IgD-negative memory B cell (primary cell): Measurements from ENCODE around the gene SURF6. TPM values are rescaled to one million over a fixed set of nuclear protein-coding genes. Genes with fewer than 3 reads are reported as not detected.
"Not testable (repeated sequence)": the region's sequence is repeated elsewhere in the genome, so short reads cannot be mapped to it uniquely, and the experiment has no call there.

Source experiments
- H3K27ac Mint-ChIP-seq, 3 donors: one replicate each; pipeline ENCODE4 v1.8.0; 2020 to 2022; ENCODE audit warnings: mild to moderate bottlenecking in 3 of 3, mixed read lengths in 3 of 3, moderate library complexity in 1 of 3
- H3K27me3 Mint-ChIP-seq: one replicate; pipeline ENCODE4 v1.8.0; 2021; ENCODE audit warnings: mixed read lengths
- H3K36me3 Mint-ChIP-seq: one replicate; pipeline ENCODE4 v1.8.0; 2020; ENCODE audit warnings: mild to moderate bottlenecking, mixed read lengths
- H3K4me1 Mint-ChIP-seq, 3 donors: one replicate each; pipeline ENCODE4 v1.8.0; 2020 to 2022; ENCODE audit warnings: mixed read lengths in 3 of 3, mild to moderate bottlenecking in 1 of 3
- H3K4me3 Mint-ChIP-seq, 4 donors: one replicate each; pipeline ENCODE4 v1.8.0; 2020 to 2022; ENCODE audit warnings: mild to moderate bottlenecking in 4 of 4, mixed read lengths in 4 of 4, moderate library complexity in 3 of 4
- H3K9me3 Mint-ChIP-seq, 3 donors: one replicate each; pipeline ENCODE4 v1.8.0; 2020 to 2021; ENCODE audit warnings: mixed read lengths in 3 of 3, mild to moderate bottlenecking in 1 of 3
- polyA plus RNA-seq: library from polyadenylated mRNA; unstranded; fragments of 300-500 nt; fragmentation: Illumina TruSeq; gene quantifications from one replicate; pipeline ENCODE4 v1.2.3, GENCODE V29; 2021

Gene SURF6
- polyA plus RNA-seq, 1 donor from 2014 or later, result 13.4 TPM

GRCh38 chr9:133307301-133307700 lies 28.7 kb downstream of the SURF6 start:
- Mint-ChIP-seq H3K27ac (peak overlapping the region in 1 of 3 donors; percentile 33), H3K9me3 (no peaks in the 10 kb centered on the region), H3K4me3 (no peak overlapping the region), H3K4me1 (no peaks in the 10 kb centered on the region), H3K36me3 (no peaks in the 10 kb centered on the region), H3K27me3 (peaks cover 20% of the 10 kb centered on the region)

- H3K4me1 Mint-ChIP-seq, result no peaks in the 10 kb centered on the region
- H3K27me3 Mint-ChIP-seq, result peaks cover 20% of the 10 kb centered on the region
- no peaks in the 10 kb centered on the region for H3K36me3 Mint-ChIP-seq
- H3K4me3 Mint-ChIP-seq, result no peak overlapping the region
- no peak overlapping the region for H3K27ac Mint-ChIP-seq
- no peaks in the 10 kb centered on the region for H3K9me3 Mint-ChIP-seq
Observed at GRCh38 chr9:133306242-133307204, 29.5 kb downstream of the SURF6 start.

GRCh38 chr9:133305731-133306130 lies 30.3 kb downstream of the SURF6 start:
- Mint-ChIP-seq H3K4me3 (no peak overlapping the region), H3K9me3 (no peaks in the 10 kb centered on the region), H3K36me3 (no peaks in the 10 kb centered on the region), H3K27ac (no peak overlapping the region), H3K27me3 (peaks cover 20% of the 10 kb centered on the region), H3K4me1 (no peaks in the 10 kb centered on the region)

GRCh38 chr9:133304477-133305377 lies 31.3 kb downstream of the SURF6 start:
- no peaks in the 10 kb centered on the region for H3K4me1 Mint-ChIP-seq

GRCh38 chr9:133304158-133304470 lies 31.9 kb downstream of the SURF6 start:
- H3K4me1 Mint-ChIP-seq, result no peaks in the 10 kb centered on the region
- no peaks in the 10 kb centered on the region for H3K36me3 Mint-ChIP-seq
- peaks cover 13% of the 10 kb centered on the region for H3K27me3 Mint-ChIP-seq
- H3K9me3 Mint-ChIP-seq, result no peaks in the 10 kb centered on the region
- no peak overlapping the region for H3K4me3 Mint-ChIP-seq
- H3K27ac Mint-ChIP-seq, result no peak overlapping the region

More at GRCh38 chr9:133304477-133305377, 31.3 kb downstream of the SURF6 start:
- peaks cover 17% of the 10 kb centered on the region for H3K27me3 Mint-ChIP-seq
- H3K9me3 Mint-ChIP-seq, result no peaks in the 10 kb centered on the region
- peak overlapping the region in 1 of 4 donors; percentile 33 for H3K4me3 Mint-ChIP-seq
- no peak overlapping the region for H3K27ac Mint-ChIP-seq
- no peaks in the 10 kb centered on the region for H3K36me3 Mint-ChIP-seq

GRCh38 chr9:133303266-133304157 lies 32.5 kb downstream of the SURF6 start:
- Mint-ChIP-seq H3K27ac (no peak overlapping the region), H3K36me3 (no peaks in the 10 kb centered on the region), H3K4me3 (no peak overlapping the region), H3K4me1 (no peaks in the 10 kb centered on the region), H3K27me3 (peaks cover 13% of the 10 kb centered on the region), H3K9me3 (no peaks in the 10 kb centered on the region)

- Mint-ChIP-seq H3K36me3 (no peaks in the 10 kb centered on the region), H3K27ac (no peak overlapping the region), H3K4me3 (no peak overlapping the region), H3K4me1 (no peaks in the 10 kb centered on the region), H3K27me3 (peaks cover 7% of the 10 kb centered on the region), H3K9me3 (no peaks in the 10 kb centered on the region)
Observed at GRCh38 chr9:133301253-133302230, 34.4 kb downstream of the SURF6 start.

- H3K27me3 Mint-ChIP-seq, H3K36me3 Mint-ChIP-seq, H3K27ac Mint-ChIP-seq, H3K4me3 Mint-ChIP-seq, H3K4me1 Mint-ChIP-seq, H3K9me3 Mint-ChIP-seq: not testable (repeated sequence)
Observed at GRCh38 chr9:133299996-133300395, 36.0 kb downstream of the SURF6 start.

GRCh38 chr9:133294257-133294656 lies 41.7 kb downstream of the SURF6 start:
- Mint-ChIP-seq H3K9me3 (peaks cover 9 to 30% (median 27%) of the 10 kb centered on the region in 3 donors), H3K36me3 (no peaks in the 10 kb centered on the region), H3K4me3 (no peak overlapping the region), H3K27me3 (peaks cover 19% of the 10 kb centered on the region), H3K27ac (no peak overlapping the region), H3K4me1 (no peaks in the 10 kb centered on the region)

- H3K9me3 Mint-ChIP-seq, result peaks cover 10 to 38% (median 32%) of the 10 kb centered on the region in 3 donors
- no peak overlapping the region for H3K27ac Mint-ChIP-seq
- H3K36me3 Mint-ChIP-seq, result no peaks in the 10 kb centered on the region
- H3K4me1 Mint-ChIP-seq, result no peaks in the 10 kb centered on the region
- peak overlapping the region in 1 of 4 donors; percentile 37 for H3K4me3 Mint-ChIP-seq
- H3K27me3 Mint-ChIP-seq, result peaks cover 18% of the 10 kb centered on the region
Observed at GRCh38 chr9:133290751-133291302, 45.2 kb downstream of the SURF6 start.

GRCh38 chr9:133286523-133286922 lies 49.5 kb downstream of the SURF6 start:
- Mint-ChIP-seq H3K27me3 (peaks cover 2% of the 10 kb centered on the region), H3K27ac (no peak overlapping the region), H3K9me3 (peaks cover 8 to 25% (median 21%) of the 10 kb centered on the region in 3 donors), H3K36me3 (no peaks in the 10 kb centered on the region), H3K4me3 (peak overlapping the region in 1 of 4 donors; percentile 77), H3K4me1 (no peaks in the 10 kb centered on the region)

- peaks cover 2% of the 10 kb centered on the region for H3K27me3 Mint-ChIP-seq
- H3K9me3 Mint-ChIP-seq, result peaks cover 3 to 15% (median 12%) of the 10 kb centered on the region in 3 donors
- H3K27ac Mint-ChIP-seq, result no peak overlapping the region
- no peaks in the 10 kb centered on the region for H3K36me3 Mint-ChIP-seq
- no peak overlapping the region for H3K4me3 Mint-ChIP-seq
- no peaks in the 10 kb centered on the region for H3K4me1 Mint-ChIP-seq
Observed at GRCh38 chr9:133285252-133285775, 50.7 kb downstream of the SURF6 start.

GRCh38 chr9:133284362-133284761 lies 51.6 kb downstream of the SURF6 start:
- H3K4me3 Mint-ChIP-seq, result no peak overlapping the region
- H3K27me3 Mint-ChIP-seq, result peaks cover 5% of the 10 kb centered on the region
- H3K9me3 Mint-ChIP-seq, result peaks cover 1 to 9% (median 6%) of the 10 kb centered on the region in 3 donors
- H3K36me3 Mint-ChIP-seq, result no peaks in the 10 kb centered on the region
- H3K4me1 Mint-ChIP-seq, result no peaks in the 10 kb centered on the region
- no peak overlapping the region for H3K27ac Mint-ChIP-seq
